Measurements from ENCODE around the gene RNPS1. TPM values are rescaled to one million over a fixed set of nuclear protein-coding genes. Genes with fewer than 3 reads are reported as not detected.

RNPS1 gene
- total and polyA plus RNA-seq, 9 of the 15 experiments (the other 6 are each of a cell fraction or from before 2014, with no cell fraction given): 44.9 to 338 (median 202) TPM

GRCh38 chr16:2251296-2252111 lies 16.4 kb downstream of the RNPS1 start, which contains the start of gene ECI1 (continued):
- TF ChIP-seq TAF15 (IDR thresholded peaks at IDR 0.05; ENCODE audit: low read depth, low read length): no peak
- no peak for TF ChIP-seq CREB5 (CRISPR knock-in tag; IDR thresholded peaks at IDR 0.05)
- peak; percentile 47; the same call in 1 of the 2 replicates for TF ChIP-seq THAP7 (CRISPR knock-in tag; IDR thresholded peaks at IDR 0.05)
- no peak for TF ChIP-seq CREB3 (tag; conservative IDR thresholded peaks at IDR 0.05; ENCODE audit: low read depth)
- TF ChIP-seq IRF9 (tag; IDR thresholded peaks at IDR 0.05): no peak
- no peak for TF ChIP-seq BDP1 (IDR thresholded peaks at IDR 0.05; ENCODE audit: insufficient read depth, insufficient read length)
- TF ChIP-seq ATF2 (CRISPR knock-in tag; IDR thresholded peaks at IDR 0.05): no peak
- TF ChIP-seq YBX1 (IDR thresholded peaks at IDR 0.05): no peak
- TF ChIP-seq IFI16 (CRISPR knock-in tag; IDR thresholded peaks at IDR 0.05): no peak
- no peak for TF ChIP-seq ZNF146 (CRISPR knock-in tag; IDR thresholded peaks at IDR 0.05; ENCODE audit: unreplicated experiment)
- TF ChIP-seq KDM1A (IDR thresholded peaks at IDR 0.05): no peak
- peak; percentile 84; the same call in 1 of the 2 replicates for TF ChIP-seq SIN3B (IDR thresholded peaks at IDR 0.05; ENCODE audit: low read depth)
- TF ChIP-seq ETS2 (tag; IDR thresholded peaks at IDR 0.05; ENCODE audit: borderline replicate concordance, poor library complexity, severe bottlenecking): no peak
- no peak for TF ChIP-seq BRD9 (IDR thresholded peaks at IDR 0.05; ENCODE audit: low read depth, partially characterized antibody)
- TF ChIP-seq BCOR (IDR thresholded peaks at IDR 0.05): peak; percentile 42; the same call in 1 of the 2 replicates
- TF ChIP-seq KAT2B (IDR thresholded peaks at IDR 0.05; ENCODE audit: low read depth, low read length): no peak
- TF ChIP-seq LEF1 (IDR thresholded peaks at IDR 0.05): no peak
- TF ChIP-seq COPS2 (conservative IDR thresholded peaks at IDR 0.05): no peak
- peak; percentile 44; the same call in 1 of the 2 replicates for TF ChIP-seq SMAD4 (CRISPR knock-in tag; conservative IDR thresholded peaks at IDR 0.05)
- TF ChIP-seq HLTF (IDR thresholded peaks at IDR 0.05): peak; percentile 48; the same call in 1 of the 2 replicates
- no peak for TF ChIP-seq MCM3 (IDR thresholded peaks at IDR 0.05)
- TF ChIP-seq ZNF695 (CRISPR knock-in tag; IDR thresholded peaks at IDR 0.05): no peak
- no peak for TF ChIP-seq MITF (IDR thresholded peaks at IDR 0.05)

All from K562 (cell line).